NCI-H748 (cell line): ENCODE measurements around the gene RALGDS.

Source experiments
- DNase-seq: peaks from one replicate; lab custom pipeline; 2025; ENCODE audit not compliant: unreplicated experiment; lab: John Stamatoyannopoulos, UW

Gene RALGDS

DNA sequence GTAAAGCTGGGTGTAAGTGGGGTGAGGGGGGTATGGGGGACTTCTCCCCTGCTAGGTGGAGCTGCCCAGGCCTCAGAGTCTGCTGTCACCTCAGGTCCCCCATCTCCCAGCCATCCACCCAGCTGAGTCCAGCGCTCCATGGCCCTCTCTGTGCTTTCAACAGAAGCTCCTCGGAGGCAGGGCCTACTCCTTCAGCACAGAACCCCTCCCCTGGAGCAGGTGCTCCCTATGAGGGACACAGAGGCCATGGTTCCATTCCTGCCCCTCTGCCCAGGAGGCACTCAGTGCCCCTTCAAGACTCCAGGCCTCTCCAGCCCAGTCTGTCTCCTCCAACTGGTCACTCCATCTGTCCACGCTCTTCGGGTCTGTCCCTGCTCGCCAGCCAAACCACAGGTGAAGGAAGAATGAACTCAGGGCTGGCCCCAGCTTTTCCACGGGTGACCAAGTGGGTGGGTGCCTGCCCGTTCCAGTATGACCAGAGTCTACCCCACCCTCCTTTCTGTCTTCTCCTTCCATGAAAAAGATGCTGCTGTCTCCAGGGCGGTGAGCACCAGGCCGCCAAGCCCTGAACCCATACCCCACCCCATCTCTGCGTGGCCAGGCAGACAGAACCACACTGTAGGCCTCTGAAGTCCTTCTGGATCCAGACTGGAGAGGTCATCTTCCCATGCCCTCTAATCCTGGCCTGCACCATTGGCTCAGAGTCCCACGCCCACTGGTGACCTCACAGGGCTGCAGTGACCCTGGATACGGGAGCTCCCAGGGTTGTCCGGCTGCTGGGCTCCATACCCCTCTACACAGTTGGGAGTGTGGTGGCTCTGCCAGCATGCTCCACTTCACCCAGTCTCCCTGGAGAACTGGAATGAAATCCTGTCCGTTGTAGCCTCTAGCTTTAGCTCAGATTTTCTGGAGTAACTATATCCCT lies 30.8 kb upstream of the RALGDS start:
- DNase-seq = no peak

DNA sequence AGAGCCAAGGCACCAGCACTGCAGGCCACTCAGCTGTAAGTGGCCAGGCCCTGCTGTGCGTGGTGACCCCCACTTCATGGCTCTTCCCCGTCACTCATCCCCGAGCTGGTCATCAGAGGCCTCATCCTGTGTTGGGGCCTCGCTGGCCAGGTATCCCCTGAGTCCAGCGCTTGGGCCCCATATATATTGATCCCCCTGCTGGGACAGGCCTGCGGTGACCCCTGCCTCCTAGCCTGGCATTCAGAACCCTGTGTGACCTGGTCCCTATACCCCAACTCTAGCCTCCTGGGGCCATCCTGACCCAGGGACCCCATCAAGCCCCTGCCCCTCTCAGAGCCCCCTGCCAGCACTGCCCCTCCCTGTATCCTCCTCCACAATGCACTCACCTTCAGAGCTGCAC lies 30.0 kb upstream of the RALGDS start:
- DNase-seq = no peak

- peak; percentile 95 for DNase-seq
Measured at GRCh38 chr9:133149130-133150015, 28.3 kb upstream of the RALGDS start.

- peak; percentile 75 for DNase-seq
Measured at GRCh38 chr9:133148199-133149129, 27.4 kb upstream of the RALGDS start.

- DNase-seq = peak; percentile 84
Measured at GRCh38 chr9:133147412-133148198, 26.6 kb upstream of the RALGDS start.

DNA sequence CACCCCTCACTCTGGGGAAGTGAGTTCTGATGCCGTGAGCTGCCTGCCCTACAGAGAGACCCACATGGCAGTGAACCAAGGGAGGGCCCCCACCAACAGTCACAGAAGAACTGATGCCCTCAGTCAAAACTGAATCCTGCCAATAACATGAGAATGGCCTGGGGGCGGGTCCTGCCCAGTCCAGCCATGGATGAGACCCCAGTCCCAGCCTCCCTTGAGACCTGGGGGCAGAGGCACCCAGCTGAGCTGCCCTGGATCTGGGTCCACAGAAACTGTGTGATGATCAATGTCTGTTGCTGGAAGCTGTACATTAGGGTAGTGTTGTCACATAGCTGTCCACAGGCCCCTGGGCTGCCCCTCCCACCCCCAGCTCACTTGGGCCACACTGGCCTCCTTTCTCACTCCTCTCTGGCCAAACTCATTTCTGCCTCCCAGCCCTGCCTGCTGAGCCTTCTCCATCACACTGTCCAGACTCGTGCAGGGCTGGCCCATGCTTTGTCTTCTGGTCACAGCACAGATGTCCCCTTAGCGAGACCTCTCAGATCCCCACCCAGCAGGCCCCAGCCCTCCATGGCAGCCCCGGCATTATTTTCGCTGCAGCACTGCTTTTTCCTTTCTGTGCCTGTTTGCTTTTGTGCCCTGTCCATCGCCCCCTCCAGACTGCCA lies 25.8 kb upstream of the RALGDS start:
- DNase-seq = no peak

GRCh38 chr9:133144904-133145851 lies 24.1 kb upstream of the RALGDS start:
- no peak for DNase-seq

- DNase-seq = peak; percentile 82
Measured at GRCh38 chr9:133144142-133144903, 23.3 kb upstream of the RALGDS start.

- DNase-seq = no peak
Measured at GRCh38 chr9:133143639-133144141, 22.6 kb upstream of the RALGDS start.

DNA sequence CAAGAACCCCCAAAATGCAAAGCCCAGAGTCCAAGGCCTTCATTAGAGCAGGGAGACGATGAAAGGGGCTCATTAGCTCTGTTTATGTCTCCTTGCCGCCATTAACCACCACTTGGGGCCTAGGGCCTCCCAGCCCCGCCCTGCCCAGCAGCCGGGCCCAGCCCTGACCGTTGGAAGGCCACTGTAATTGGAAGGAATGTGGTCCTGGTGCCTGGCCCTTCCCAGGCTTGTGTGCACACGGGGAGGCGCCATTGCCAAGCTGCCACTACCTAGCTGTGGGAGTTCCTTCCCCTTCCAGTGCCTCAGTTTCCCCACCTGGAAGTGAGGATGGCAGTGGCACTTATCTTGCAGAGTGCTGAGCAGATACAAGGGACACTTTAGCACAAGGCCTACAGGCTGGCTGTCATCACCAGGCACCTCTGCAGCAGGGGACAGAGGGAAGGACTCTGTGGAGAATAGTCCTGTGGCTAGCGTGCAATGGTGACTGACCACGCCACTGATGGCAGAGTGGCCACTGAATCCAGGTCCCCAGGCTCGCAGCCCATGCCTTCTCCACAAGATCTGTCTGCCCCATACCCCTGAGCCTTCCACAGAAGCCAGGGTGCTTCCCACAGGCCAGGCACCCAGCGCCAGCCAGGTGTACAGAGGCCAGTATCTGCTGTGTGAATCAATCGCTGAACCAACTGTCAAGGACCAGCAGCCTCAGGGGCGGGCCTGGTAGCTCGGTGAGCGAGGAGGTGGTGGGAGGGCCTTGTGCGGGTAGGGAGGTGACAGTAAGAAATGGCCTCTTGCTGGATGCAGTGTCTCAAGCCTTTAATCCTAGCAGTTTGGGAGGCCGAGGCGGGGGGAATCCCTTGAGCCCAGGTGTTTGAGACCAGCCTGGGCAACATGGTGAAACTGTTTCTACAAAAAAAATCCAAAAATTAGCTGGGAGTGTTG lies 21.9 kb upstream of the RALGDS start:
- DNase-seq = no peak

GRCh38 chr9:133141833-133142595 lies 21.0 kb upstream of the RALGDS start:
- DNase-seq = peak; percentile 26

DNA sequence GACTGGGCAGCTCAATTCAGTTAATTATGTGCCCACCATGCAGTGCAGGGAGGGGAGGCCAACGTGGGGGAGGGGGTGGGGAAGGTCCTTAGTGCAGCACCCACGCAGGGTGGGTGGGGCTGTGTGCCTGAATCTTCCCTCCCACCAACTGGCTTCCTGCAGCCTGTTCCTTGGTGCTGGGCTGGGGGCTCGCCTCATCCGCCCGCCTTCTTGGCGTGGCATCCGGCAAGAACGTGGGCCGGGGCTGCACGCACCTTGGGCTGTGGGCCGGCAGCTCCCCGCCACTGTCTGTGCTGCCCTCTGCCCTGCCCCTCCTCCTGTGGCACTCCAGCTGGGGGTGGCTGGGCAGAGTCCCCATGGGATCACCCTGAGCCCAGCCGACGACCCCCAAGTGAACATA lies 19.6 kb upstream of the RALGDS start:
- DNase-seq = no peak

DNA sequence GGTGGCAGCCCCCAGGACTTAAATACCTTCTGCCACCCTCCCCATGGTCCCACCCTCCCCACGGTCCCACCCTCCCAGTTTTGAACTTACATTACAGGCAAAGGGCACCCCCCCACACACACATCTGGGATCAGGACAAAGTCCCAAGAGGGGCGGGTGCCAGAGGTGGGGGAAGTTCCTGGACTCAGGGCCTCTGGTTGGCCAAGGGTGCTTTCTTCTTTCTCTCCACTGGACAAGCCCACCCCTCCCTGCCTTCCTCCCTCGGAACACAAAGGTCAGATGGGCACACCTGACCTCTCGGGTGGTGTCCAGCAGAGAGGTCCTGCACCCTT lies 19.1 kb upstream of the RALGDS start:
- DNase-seq = no peak

DNA sequence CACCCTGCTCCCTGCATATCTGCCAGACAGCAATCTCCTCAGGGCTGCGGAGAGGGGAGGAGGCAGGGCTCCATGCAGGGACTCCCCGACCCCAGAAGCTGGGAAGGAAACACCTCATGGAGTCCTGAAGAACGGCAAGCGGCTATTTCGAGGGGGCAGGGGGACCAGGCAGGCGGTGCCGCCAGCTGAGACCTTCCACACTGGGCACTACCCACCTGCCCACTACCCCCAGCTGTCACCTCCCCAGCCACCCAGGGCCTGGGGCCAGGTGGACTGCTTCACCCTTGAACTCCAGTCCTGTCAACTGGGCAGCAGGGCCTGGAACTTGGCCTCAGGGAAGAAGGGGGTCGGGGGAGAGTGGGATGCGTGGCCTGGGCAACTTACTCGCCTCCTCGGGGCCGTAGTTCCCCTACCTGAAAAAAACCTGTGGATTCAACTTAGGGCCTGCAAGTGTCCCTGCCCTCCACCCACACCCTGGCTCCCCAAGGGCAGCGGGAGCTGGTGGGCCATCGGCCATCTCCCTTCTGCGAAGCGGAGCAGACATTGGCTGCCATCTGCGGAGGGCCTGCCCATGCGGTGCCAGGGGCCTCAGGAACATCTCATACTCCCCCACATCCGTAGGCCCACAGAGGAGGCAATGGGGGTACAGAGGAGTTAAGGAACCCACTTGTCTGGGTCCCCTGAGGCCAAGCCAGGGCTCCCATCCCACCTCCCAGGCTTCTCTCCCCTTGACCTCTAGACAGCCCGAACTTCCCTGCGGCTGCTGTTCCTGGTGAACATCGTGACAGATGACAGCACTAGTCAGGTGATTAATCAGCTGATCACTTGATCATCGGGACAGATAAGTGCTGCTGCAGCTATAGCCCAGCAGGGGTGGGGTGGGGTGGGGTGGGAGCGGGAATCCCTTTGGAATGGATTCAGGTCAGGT lies 18.5 kb upstream of the RALGDS start:
- DNase-seq = no peak
